GM23338 (cell line): Measurements from ENCODE around the gene RNF32. TPM values are rescaled to one million over a fixed set of nuclear protein-coding genes. Genes with fewer than 3 reads are reported as not detected.

Experiments used
- ATAC-seq: fragments of 200-7000 bp; cut with Tn5 transposase; 3 replicates; pipeline ENCODE4 v1.9.1; 2020
- DNase-seq: peaks from one replicate; pipeline ENCODE4 v3.0.0-alpha.2; 2015; ENCODE audit warnings: low spot score
- H2AFZ ChIP-seq: fragments of 200-600 bp; sonication (generic); 2 replicates; pipeline ENCODE4 v1.8.0; 2016; ENCODE audit warnings: antibody characterized with exemption, mild to moderate bottlenecking, moderate library complexity
- H3F3A ChIP-seq: fragments of 200-600 bp; sonication (generic); replicated peaks from 2 replicates; pipeline ENCODE4 v1.8.0; 2017; ENCODE audit warnings: antibody characterized with exemption, mixed run types, low read depth
- H3K27ac ChIP-seq: fragments of 200-600 bp; sonication (generic); 2 replicates; pipeline ENCODE4 v1.6.1; 2016; ENCODE audit warnings: low read depth
- H3K27me3 ChIP-seq: fragments of 200-600 bp; sonication (generic); 2 replicates; pipeline ENCODE4 v1.8.0; 2016; ENCODE audit warnings: mild to moderate bottlenecking, mixed run types, moderate library complexity; ENCODE audit not compliant: insufficient read depth
- H3K36me3 ChIP-seq: fragments of 200-600 bp; sonication (generic); 2 replicates; pipeline ENCODE4 v1.8.0; 2016; ENCODE audit warnings: mild to moderate bottlenecking; ENCODE audit not compliant: insufficient read depth
- H3K4me1 ChIP-seq: fragments of 200-600 bp; sonication (generic); 2 replicates; pipeline ENCODE4 v1.8.0; 2016; ENCODE audit warnings: mild to moderate bottlenecking, moderate library complexity; ENCODE audit not compliant: insufficient read depth
- H3K4me2 ChIP-seq: fragments of 200-600 bp; sonication (generic); 2 replicates; pipeline ENCODE4 v1.7.1; 2017; ENCODE audit warnings: mixed run types
- H3K4me3 ChIP-seq: fragments of 200-600 bp; sonication (generic); 2 replicates; pipeline ENCODE4 v1.6.1; 2016; ENCODE audit warnings: mixed run types
- H3K79me2 ChIP-seq: fragments of 200-600 bp; sonication (generic); replicated peaks from 2 replicates; pipeline ENCODE4 v1.8.0; 2017; ENCODE audit warnings: mild to moderate bottlenecking; ENCODE audit not compliant: insufficient read depth
- H3K9me2 ChIP-seq: fragments of 200-600 bp; sonication (generic); 2 replicates; pipeline ENCODE4 v1.8.0; 2017; ENCODE audit not compliant: insufficient read depth
- H4K20me1 ChIP-seq: fragments of 200-600 bp; sonication (generic); replicated peaks from 2 replicates; pipeline ENCODE4 v1.8.0; 2017; ENCODE audit warnings: mild to moderate bottlenecking; ENCODE audit not compliant: insufficient read depth
- H3K27ac Mint-ChIP-seq: 2 replicates; pipeline ENCODE4 v1.8.0; 2020; ENCODE audit warnings: inconsistent platforms, mild to moderate bottlenecking, moderate library complexity, mixed read lengths
- H3K27me3 Mint-ChIP-seq: 3 replicates; pipeline ENCODE4 v1.8.0; 2022; ENCODE audit warnings: low read depth, mild to moderate bottlenecking, moderate library complexity, mixed read lengths, inconsistent platforms; ENCODE audit not compliant: insufficient read depth, poor library complexity
- H3K36me3 Mint-ChIP-seq: 3 replicates; pipeline ENCODE4 v1.8.0; 2021; ENCODE audit warnings: low read depth, mild to moderate bottlenecking, inconsistent platforms, moderate library complexity, mixed read lengths
- H3K4me1 Mint-ChIP-seq: 3 replicates; pipeline ENCODE4 v1.8.0; 2020; ENCODE audit warnings: mild to moderate bottlenecking, inconsistent platforms, mixed read lengths
- H3K4me3 Mint-ChIP-seq: 3 replicates; pipeline ENCODE4 v1.8.0; 2021; ENCODE audit warnings: moderate library complexity, mild to moderate bottlenecking, inconsistent platforms, mixed read lengths
- H3K9me3 Mint-ChIP-seq: 3 replicates; pipeline ENCODE4 v1.8.0; 2020; ENCODE audit warnings: moderate library complexity, mild to moderate bottlenecking, inconsistent platforms, mixed read lengths
- JUNB ChIP-seq: IDR thresholded peaks from one replicate; pipeline ENCODE4 v1.6.1; 2016; ENCODE audit warnings: antibody characterized with exemption; ENCODE audit not compliant: unreplicated experiment
- POLR2AphosphoS5 ChIP-seq: IDR thresholded peaks from 2 replicates; pipeline ENCODE4 v1.6.1; 2016; ENCODE audit warnings: antibody characterized with exemption, low read depth
- STAT1 ChIP-seq: IDR thresholded peaks from one replicate; pipeline ENCODE4 v1.6.1; 2016; ENCODE audit warnings: antibody characterized with exemption; ENCODE audit not compliant: unreplicated experiment
- ZNF114 ChIP-seq: fragments of 250-450 bp; sonication (Bioruptor Pico); IDR thresholded peaks from 2 replicates; pipeline ENCODE4 v1.5.0; 2020; ENCODE audit warnings: mild to moderate bottlenecking, moderate library complexity
- ZNF331 ChIP-seq: fragments of 250-450 bp; sonication (Bioruptor Pico); IDR thresholded peaks from 2 replicates; pipeline ENCODE4 v1.5.0; 2020; ENCODE audit warnings: low read depth, mild to moderate bottlenecking, moderate library complexity
- ZNF462 ChIP-seq: fragments of 250-450 bp; sonication (Bioruptor Pico); IDR thresholded peaks from 2 replicates; pipeline ENCODE4 v1.5.0; 2020; ENCODE audit warnings: mild to moderate bottlenecking, moderate library complexity
- polyA plus RNA-seq: library from polyadenylated mRNA; unstranded; fragments of >200 nt; fragmentation: Nextera tagmentation; extraction: Ambion mirVana; gene quantifications from 2 replicates; pipeline ENCODE4 v1.2.1, GENCODE V29; 2016
- total RNA-seq: library from RNA; depleted of rRNA; stranded (reverse); fragments of >200 nt; shearing (Covaris generic); gene quantifications from 2 replicates; pipeline ENCODE4 v1.2.3, GENCODE V29; 2014

The RNF32 gene
- total and polyA plus RNA-seq, 2 experiments from 2014 or later, result 0.56 to 2.0 TPM

DNA sequence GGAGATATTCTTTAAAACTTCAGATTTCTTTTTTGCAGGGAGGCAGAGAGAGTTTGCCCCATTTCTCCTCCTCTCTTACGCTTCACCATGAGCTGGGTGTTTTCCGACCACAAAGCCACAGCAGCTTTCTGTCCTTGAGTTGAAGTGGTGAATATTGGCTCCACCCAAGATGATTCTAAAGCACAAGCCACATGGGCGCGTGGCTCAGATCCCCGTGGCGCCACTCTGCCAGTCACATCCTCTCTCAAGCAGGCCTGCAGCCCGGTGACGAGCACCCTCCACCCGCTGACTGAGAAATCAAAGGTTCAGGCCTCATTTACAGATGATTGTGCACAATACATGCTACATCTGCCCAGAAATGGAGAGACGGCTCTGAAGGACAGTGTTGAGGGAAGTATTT, 27.6 kb upstream of the RNF32 start:
- peaks cover 34% of the 10 kb centered on the region for H3K4me1 Mint-ChIP-seq
- no peaks in the 10 kb centered on the region for H4K20me1 ChIP-seq
- H3K79me2 ChIP-seq, result no peaks in the 10 kb centered on the region
- H3K27ac Mint-ChIP-seq, result no peak overlapping the region
- no peaks in the 10 kb centered on the region for H3K36me3 ChIP-seq
- H3K27ac ChIP-seq, result no peak overlapping the region
- no peak overlapping the region for H3K4me3 Mint-ChIP-seq
- ATAC-seq, result no peak
- H2AFZ ChIP-seq, result no peak overlapping the region
- H3K4me3 ChIP-seq, result no peak overlapping the region
- H3K4me2 ChIP-seq, result no peak overlapping the region
- H3K27me3 Mint-ChIP-seq, result peaks cover 27% of the 10 kb centered on the region
- H3K36me3 Mint-ChIP-seq, result no peaks in the 10 kb centered on the region
- H3K27me3 ChIP-seq, result peaks cover 28% of the 10 kb centered on the region
- H3K9me2 ChIP-seq, result no peaks in the 10 kb centered on the region
- no peak for TF ChIP-seq STAT1
- TF ChIP-seq JUNB, result no peak
- no peak for TF ChIP-seq ZNF462
- TF ChIP-seq ZNF331 (CRISPR knock-in tag), result no peak
- TF ChIP-seq ZNF114, result no peak
- TF ChIP-seq POLR2AphosphoS5, result no peak
- H3K9me3 Mint-ChIP-seq, result no peaks in the 10 kb centered on the region; the same call in 2 of the 3 replicates
- H3K4me1 ChIP-seq, result no peaks in the 10 kb centered on the region
- DNase-seq, result no peak
- H3F3A ChIP-seq, result no peaks in the 10 kb centered on the region
